ENCODE results near the gene RAD21L1. TPM values are rescaled to one million over a fixed set of nuclear protein-coding genes. Genes with fewer than 3 reads are reported as not detected.
A peak's percentile ranks its signal among the peaks of the same experiment; 100 is the strongest.

The RAD21L1 gene
- total and polyA plus RNA-seq, 2 donors (not counting 3 experiments of a cell fraction or from before 2014, with no cell fraction given), result 0.06 TPM; not detected in 1

GRCh38 chr20:1263853-1264252 lies 38.0 kb downstream of the RAD21L1 start:
- POLR2A ChIA-PET, result no interaction called here
- no peak overlapping the region for H3K4me2 ChIP-seq (ENCODE audit: insufficient read depth, low read length)
- BruUV-seq (replicated peaks), result no TSS peak
- H3K9me3 ChIP-seq (replicated peaks; ENCODE audit: control insufficient read depth, insufficient read depth, low read length), result no peaks in the 10 kb centered on the region
- no peak overlapping the region for H3K27ac ChIP-seq (ENCODE audit: insufficient read depth, low read depth, low read length)
- peaks cover 0 to 1% of the 10 kb centered on the region in 2 experiments for H3K36me3 ChIP-seq (ENCODE audit: control insufficient read depth in 2 of 2, extremely low read depth in 1 of 2, insufficient read depth in 2 of 2, low read length in 2 of 2)
- peaks cover 0 to 3% of the 10 kb centered on the region in 2 experiments for H3K27me3 ChIP-seq (ENCODE audit: control insufficient read depth in 2 of 2, insufficient read depth in 2 of 2, low read length in 2 of 2)
- no peaks in the 10 kb centered on the region for H3K9me1 ChIP-seq (replicated peaks; ENCODE audit: control insufficient read depth, extremely low read depth, insufficient read depth, low read length)
- peaks cover 8% of the 10 kb centered on the region for H3K4me1 ChIP-seq (ENCODE audit: control insufficient read depth, extremely low read depth, insufficient read depth, low read length)
- no peak for FAIRE-seq
- CTCF ChIA-PET, result no interaction called here
- dilution Hi-C loops (cut with MboI; ENCODE audit: extremely low pct_ligation_motif_present, low sequenced_read_pairs) (no loop called here), intact Hi-C loops (cut with micrococcal nuclease) (no loop called here)
- H3K4me3 ChIP-seq (replicated peaks in 1 of 3; ENCODE audit: insufficient read depth in 1 of 3, low read depth in 1 of 3, low read length in 3 of 3), result no peak overlapping the region
- H4K20me1 ChIP-seq (replicated peaks; ENCODE audit: control insufficient read depth, extremely low read depth, insufficient read depth, low read length), result no peaks in the 10 kb centered on the region
- DNase-seq (ENCODE audit: low read depth, low spot score), result peak; percentile 30
- TF ChIP-seq POLR2A (IDR thresholded peaks at IDR 0.05; ENCODE audit: low read depth, low read length) (no peak), FOS (IDR thresholded peaks at IDR 0.05; ENCODE audit: borderline replicate concordance, insufficient read depth, low read length) (no peak), EZH2 (IDR thresholded peaks at IDR 0.05; ENCODE audit: borderline replicate concordance, low read depth, low read length, severe bottlenecking) (no peak), CTCF (IDR thresholded peaks at IDR 0.05; ENCODE audit: extremely low read depth in 1 of 2, insufficient read depth in 1 of 2, low read depth in 1 of 2, low read length in 2 of 2) (no peak), POLR2AphosphoS5 (IDR thresholded peaks at IDR 0.05; ENCODE audit: insufficient read depth, low read depth, low read length) (no peak), JUN (IDR thresholded peaks at IDR 0.05; ENCODE audit: borderline replicate concordance, insufficient read depth, insufficient read length, low read depth) (no peak), GATA2 (IDR thresholded peaks at IDR 0.05; ENCODE audit: insufficient read depth, insufficient read length, low read depth, low read length) (no peak), MYC (IDR thresholded peaks at IDR 0.05; ENCODE audit: low read depth, low read length) (no peak)
- TF ChIP-seq, protein P1, sequence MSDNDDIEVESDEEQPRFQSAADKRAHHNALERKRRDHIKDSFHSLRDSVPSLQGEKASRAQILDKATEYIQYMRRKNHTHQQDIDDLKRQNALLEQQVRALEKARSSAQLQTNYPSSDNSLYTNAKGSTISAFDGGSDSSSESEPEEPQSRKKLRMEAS (IDR thresholded peaks at IDR 0.05; ENCODE audit: insufficient read depth, insufficient read length), result no peak
- H3K79me2 ChIP-seq (ENCODE audit: control insufficient read depth, insufficient read depth, low read length), result no peaks in the 10 kb centered on the region
- H2AFZ ChIP-seq (ENCODE audit: low read depth, low read length), result no peak overlapping the region
- H3K9ac ChIP-seq (replicated peaks; ENCODE audit: extremely low read depth, insufficient read depth, low read length), result no peak overlapping the region
